GM23338 (cell line): ENCODE results near the gene PRKD1. TPM values are rescaled to one million over a fixed set of nuclear protein-coding genes. Genes with fewer than 3 reads are reported as not detected.

Experiments used
- ATAC-seq: fragments of 200-7000 bp; cut with Tn5 transposase; 3 replicates; pipeline ENCODE4 v1.9.1; 2020
- DNase-seq: peaks from one replicate; pipeline ENCODE4 v3.0.0-alpha.2; 2015; ENCODE audit warnings: low spot score
- H2AFZ ChIP-seq: fragments of 200-600 bp; sonication (generic); 2 replicates; pipeline ENCODE4 v1.8.0; 2016; ENCODE audit warnings: antibody characterized with exemption, mild to moderate bottlenecking, moderate library complexity
- H3F3A ChIP-seq: fragments of 200-600 bp; sonication (generic); replicated peaks from 2 replicates; pipeline ENCODE4 v1.8.0; 2017; ENCODE audit warnings: antibody characterized with exemption, mixed run types, low read depth
- H3K27ac ChIP-seq: fragments of 200-600 bp; sonication (generic); 2 replicates; pipeline ENCODE4 v1.6.1; 2016; ENCODE audit warnings: low read depth
- H3K27me3 ChIP-seq: fragments of 200-600 bp; sonication (generic); 2 replicates; pipeline ENCODE4 v1.8.0; 2016; ENCODE audit warnings: mild to moderate bottlenecking, mixed run types, moderate library complexity; ENCODE audit not compliant: insufficient read depth
- H3K36me3 ChIP-seq: fragments of 200-600 bp; sonication (generic); 2 replicates; pipeline ENCODE4 v1.8.0; 2016; ENCODE audit warnings: mild to moderate bottlenecking; ENCODE audit not compliant: insufficient read depth
- H3K4me1 ChIP-seq: fragments of 200-600 bp; sonication (generic); 2 replicates; pipeline ENCODE4 v1.8.0; 2016; ENCODE audit warnings: mild to moderate bottlenecking, moderate library complexity; ENCODE audit not compliant: insufficient read depth
- H3K4me2 ChIP-seq: fragments of 200-600 bp; sonication (generic); 2 replicates; pipeline ENCODE4 v1.7.1; 2017; ENCODE audit warnings: mixed run types
- H3K4me3 ChIP-seq: fragments of 200-600 bp; sonication (generic); 2 replicates; pipeline ENCODE4 v1.6.1; 2016; ENCODE audit warnings: mixed run types
- H3K79me2 ChIP-seq: fragments of 200-600 bp; sonication (generic); replicated peaks from 2 replicates; pipeline ENCODE4 v1.8.0; 2017; ENCODE audit warnings: mild to moderate bottlenecking; ENCODE audit not compliant: insufficient read depth
- H3K9me2 ChIP-seq: fragments of 200-600 bp; sonication (generic); 2 replicates; pipeline ENCODE4 v1.8.0; 2017; ENCODE audit not compliant: insufficient read depth
- H4K20me1 ChIP-seq: fragments of 200-600 bp; sonication (generic); replicated peaks from 2 replicates; pipeline ENCODE4 v1.8.0; 2017; ENCODE audit warnings: mild to moderate bottlenecking; ENCODE audit not compliant: insufficient read depth
- H3K27ac Mint-ChIP-seq: 2 replicates; pipeline ENCODE4 v1.8.0; 2020; ENCODE audit warnings: inconsistent platforms, mild to moderate bottlenecking, moderate library complexity, mixed read lengths
- H3K27me3 Mint-ChIP-seq: 3 replicates; pipeline ENCODE4 v1.8.0; 2022; ENCODE audit warnings: low read depth, mild to moderate bottlenecking, moderate library complexity, mixed read lengths, inconsistent platforms; ENCODE audit not compliant: insufficient read depth, poor library complexity
- H3K36me3 Mint-ChIP-seq: 3 replicates; pipeline ENCODE4 v1.8.0; 2021; ENCODE audit warnings: low read depth, mild to moderate bottlenecking, inconsistent platforms, moderate library complexity, mixed read lengths
- H3K4me1 Mint-ChIP-seq: 3 replicates; pipeline ENCODE4 v1.8.0; 2020; ENCODE audit warnings: mild to moderate bottlenecking, inconsistent platforms, mixed read lengths
- H3K4me3 Mint-ChIP-seq: 3 replicates; pipeline ENCODE4 v1.8.0; 2021; ENCODE audit warnings: moderate library complexity, mild to moderate bottlenecking, inconsistent platforms, mixed read lengths
- H3K9me3 Mint-ChIP-seq: 3 replicates; pipeline ENCODE4 v1.8.0; 2020; ENCODE audit warnings: moderate library complexity, mild to moderate bottlenecking, inconsistent platforms, mixed read lengths
- NANOG ChIP-seq: IDR thresholded peaks from 2 replicates; pipeline ENCODE4 v1.6.1; 2016; ENCODE audit warnings: antibody characterized with exemption, borderline replicate concordance
- POLR2AphosphoS5 ChIP-seq: IDR thresholded peaks from 2 replicates; pipeline ENCODE4 v1.6.1; 2016; ENCODE audit warnings: antibody characterized with exemption, low read depth
- STAT1 ChIP-seq: IDR thresholded peaks from one replicate; pipeline ENCODE4 v1.6.1; 2016; ENCODE audit warnings: antibody characterized with exemption; ENCODE audit not compliant: unreplicated experiment
- ZNF331 ChIP-seq: fragments of 250-450 bp; sonication (Bioruptor Pico); IDR thresholded peaks from 2 replicates; pipeline ENCODE4 v1.5.0; 2020; ENCODE audit warnings: low read depth, mild to moderate bottlenecking, moderate library complexity
- polyA plus RNA-seq: library from polyadenylated mRNA; unstranded; fragments of >200 nt; fragmentation: Nextera tagmentation; extraction: Ambion mirVana; gene quantifications from 2 replicates; pipeline ENCODE4 v1.2.1, GENCODE V29; 2016
- total RNA-seq: library from RNA; depleted of rRNA; stranded (reverse); fragments of >200 nt; shearing (Covaris generic); gene quantifications from 2 replicates; pipeline ENCODE4 v1.2.3, GENCODE V29; 2014
- TF ChIP-seq, protein P1 (sequence below): IDR thresholded peaks from one replicate; pipeline ENCODE4 v1.6.1; 2018; ENCODE audit warnings: antibody characterized with exemption; ENCODE audit not compliant: unreplicated experiment
- TF ChIP-seq, protein P2 (sequence below): IDR thresholded peaks from 2 replicates; pipeline ENCODE4 v1.6.1; 2016; ENCODE audit warnings: antibody characterized with exemption
- TF ChIP-seq, protein P3 (sequence below), 2 experiments: fragments of 200-600 bp in 1 of 2; sonication (generic) in 1 of 2; conservative IDR thresholded peaks; 2 replicates each; pipeline versions ENCODE4 v1.5.1 to v1.6.1; 2016 to 2017; ENCODE audit warnings: antibody characterized with exemption in 2 of 2, low read depth in 2 of 2, mild to moderate bottlenecking in 2 of 2, moderate library complexity in 1 of 2
- TF ChIP-seq, protein P4 (sequence below): fragments of 250-450 bp; sonication (Bioruptor Pico); IDR thresholded peaks from 2 replicates; pipeline ENCODE4 v1.5.0; 2020; ENCODE audit warnings: mild to moderate bottlenecking, moderate library complexity

The PRKD1 gene
- total and polyA plus RNA-seq, 2 experiments from 2014 or later = 3.1 to 9.7 TPM

DNA sequence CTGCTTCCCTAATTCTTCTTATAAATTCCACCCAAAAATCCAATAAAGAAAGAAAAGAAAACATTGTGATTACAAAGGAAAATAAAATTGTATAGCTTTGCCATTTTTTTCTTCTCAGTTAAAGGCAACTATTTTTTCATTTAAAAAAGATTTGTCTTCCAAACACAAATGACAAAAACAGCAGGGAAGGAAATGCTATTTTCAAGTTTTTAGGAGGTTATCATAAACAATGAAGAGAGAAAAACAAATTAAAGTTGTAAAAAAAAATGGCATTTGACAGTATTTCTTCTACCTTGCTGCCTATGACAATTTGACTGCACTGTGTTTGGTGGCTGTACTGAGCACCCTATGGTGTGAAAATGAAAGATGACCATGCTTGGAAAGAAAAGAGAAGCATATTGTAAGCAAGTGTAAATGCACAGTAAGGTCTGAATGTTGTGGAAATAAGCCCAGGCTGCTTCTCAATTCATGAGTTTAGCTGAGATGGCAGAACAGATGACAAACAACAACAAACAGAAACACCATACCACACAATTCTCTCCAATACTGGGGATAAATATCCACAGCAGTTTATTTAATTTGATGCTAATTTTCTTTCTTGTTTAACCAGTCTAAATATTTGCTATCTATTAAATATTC is 109.8 kb downstream of the PRKD1 start:
- Histone ChIP-seq H4K20me1 (no peaks in the 10 kb centered on the region), H3K79me2 (no peaks in the 10 kb centered on the region; the same call in 1 of the 2 replicates), H3K9me2 (no peaks in the 10 kb centered on the region), H3K27ac (no peak overlapping the region), H3K4me1 (peaks cover 31% of the 10 kb centered on the region; the same call in 1 of the 2 replicates), H3K36me3 (no peaks in the 10 kb centered on the region), H3K4me3 (no peak overlapping the region), H3K27me3 (no peaks in the 10 kb centered on the region), H3F3A (no peaks in the 10 kb centered on the region), H3K4me2 (no peak overlapping the region), H2AFZ (no peak overlapping the region)
- TF ChIP-seq, protein P1, sequence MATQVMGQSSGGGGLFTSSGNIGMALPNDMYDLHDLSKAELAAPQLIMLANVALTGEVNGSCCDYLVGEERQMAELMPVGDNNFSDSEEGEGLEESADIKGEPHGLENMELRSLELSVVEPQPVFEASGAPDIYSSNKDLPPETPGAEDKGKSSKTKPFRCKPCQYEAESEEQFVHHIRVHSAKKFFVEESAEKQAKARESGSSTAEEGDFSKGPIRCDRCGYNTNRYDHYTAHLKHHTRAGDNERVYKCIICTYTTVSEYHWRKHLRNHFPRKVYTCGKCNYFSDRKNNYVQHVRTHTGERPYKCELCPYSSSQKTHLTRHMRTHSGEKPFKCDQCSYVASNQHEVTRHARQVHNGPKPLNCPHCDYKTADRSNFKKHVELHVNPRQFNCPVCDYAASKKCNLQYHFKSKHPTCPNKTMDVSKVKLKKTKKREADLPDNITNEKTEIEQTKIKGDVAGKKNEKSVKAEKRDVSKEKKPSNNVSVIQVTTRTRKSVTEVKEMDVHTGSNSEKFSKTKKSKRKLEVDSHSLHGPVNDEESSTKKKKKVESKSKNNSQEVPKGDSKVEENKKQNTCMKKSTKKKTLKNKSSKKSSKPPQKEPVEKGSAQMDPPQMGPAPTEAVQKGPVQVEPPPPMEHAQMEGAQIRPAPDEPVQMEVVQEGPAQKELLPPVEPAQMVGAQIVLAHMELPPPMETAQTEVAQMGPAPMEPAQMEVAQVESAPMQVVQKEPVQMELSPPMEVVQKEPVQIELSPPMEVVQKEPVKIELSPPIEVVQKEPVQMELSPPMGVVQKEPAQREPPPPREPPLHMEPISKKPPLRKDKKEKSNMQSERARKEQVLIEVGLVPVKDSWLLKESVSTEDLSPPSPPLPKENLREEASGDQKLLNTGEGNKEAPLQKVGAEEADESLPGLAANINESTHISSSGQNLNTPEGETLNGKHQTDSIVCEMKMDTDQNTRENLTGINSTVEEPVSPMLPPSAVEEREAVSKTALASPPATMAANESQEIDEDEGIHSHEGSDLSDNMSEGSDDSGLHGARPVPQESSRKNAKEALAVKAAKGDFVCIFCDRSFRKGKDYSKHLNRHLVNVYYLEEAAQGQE = no peak
- no peak for TF ChIP-seq POLR2AphosphoS5
- TF ChIP-seq, protein P2, sequence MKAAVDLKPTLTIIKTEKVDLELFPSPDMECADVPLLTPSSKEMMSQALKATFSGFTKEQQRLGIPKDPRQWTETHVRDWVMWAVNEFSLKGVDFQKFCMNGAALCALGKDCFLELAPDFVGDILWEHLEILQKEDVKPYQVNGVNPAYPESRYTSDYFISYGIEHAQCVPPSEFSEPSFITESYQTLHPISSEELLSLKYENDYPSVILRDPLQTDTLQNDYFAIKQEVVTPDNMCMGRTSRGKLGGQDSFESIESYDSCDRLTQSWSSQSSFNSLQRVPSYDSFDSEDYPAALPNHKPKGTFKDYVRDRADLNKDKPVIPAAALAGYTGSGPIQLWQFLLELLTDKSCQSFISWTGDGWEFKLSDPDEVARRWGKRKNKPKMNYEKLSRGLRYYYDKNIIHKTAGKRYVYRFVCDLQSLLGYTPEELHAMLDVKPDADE = no peak
- TF ChIP-seq, protein P3, sequence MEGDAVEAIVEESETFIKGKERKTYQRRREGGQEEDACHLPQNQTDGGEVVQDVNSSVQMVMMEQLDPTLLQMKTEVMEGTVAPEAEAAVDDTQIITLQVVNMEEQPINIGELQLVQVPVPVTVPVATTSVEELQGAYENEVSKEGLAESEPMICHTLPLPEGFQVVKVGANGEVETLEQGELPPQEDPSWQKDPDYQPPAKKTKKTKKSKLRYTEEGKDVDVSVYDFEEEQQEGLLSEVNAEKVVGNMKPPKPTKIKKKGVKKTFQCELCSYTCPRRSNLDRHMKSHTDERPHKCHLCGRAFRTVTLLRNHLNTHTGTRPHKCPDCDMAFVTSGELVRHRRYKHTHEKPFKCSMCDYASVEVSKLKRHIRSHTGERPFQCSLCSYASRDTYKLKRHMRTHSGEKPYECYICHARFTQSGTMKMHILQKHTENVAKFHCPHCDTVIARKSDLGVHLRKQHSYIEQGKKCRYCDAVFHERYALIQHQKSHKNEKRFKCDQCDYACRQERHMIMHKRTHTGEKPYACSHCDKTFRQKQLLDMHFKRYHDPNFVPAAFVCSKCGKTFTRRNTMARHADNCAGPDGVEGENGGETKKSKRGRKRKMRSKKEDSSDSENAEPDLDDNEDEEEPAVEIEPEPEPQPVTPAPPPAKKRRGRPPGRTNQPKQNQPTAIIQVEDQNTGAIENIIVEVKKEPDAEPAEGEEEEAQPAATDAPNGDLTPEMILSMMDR (conservative IDR thresholded peaks at IDR 0.05; ENCODE audit: low read depth in 2 of 2) = no peak
- TF ChIP-seq NANOG = no peak
- no peak for TF ChIP-seq ZNF331 (CRISPR knock-in tag)
- Mint-ChIP-seq H3K9me3 (no peaks in the 10 kb centered on the region), H3K36me3 (no peaks in the 10 kb centered on the region), H3K27me3 (no peaks in the 10 kb centered on the region), H3K4me3 (no peak overlapping the region), H3K4me1 (peaks cover 33% of the 10 kb centered on the region), H3K27ac (no peak overlapping the region; the same call in 1 of the 2 replicates)
- ATAC-seq = no peak
- DNase-seq = no peak

DNA sequence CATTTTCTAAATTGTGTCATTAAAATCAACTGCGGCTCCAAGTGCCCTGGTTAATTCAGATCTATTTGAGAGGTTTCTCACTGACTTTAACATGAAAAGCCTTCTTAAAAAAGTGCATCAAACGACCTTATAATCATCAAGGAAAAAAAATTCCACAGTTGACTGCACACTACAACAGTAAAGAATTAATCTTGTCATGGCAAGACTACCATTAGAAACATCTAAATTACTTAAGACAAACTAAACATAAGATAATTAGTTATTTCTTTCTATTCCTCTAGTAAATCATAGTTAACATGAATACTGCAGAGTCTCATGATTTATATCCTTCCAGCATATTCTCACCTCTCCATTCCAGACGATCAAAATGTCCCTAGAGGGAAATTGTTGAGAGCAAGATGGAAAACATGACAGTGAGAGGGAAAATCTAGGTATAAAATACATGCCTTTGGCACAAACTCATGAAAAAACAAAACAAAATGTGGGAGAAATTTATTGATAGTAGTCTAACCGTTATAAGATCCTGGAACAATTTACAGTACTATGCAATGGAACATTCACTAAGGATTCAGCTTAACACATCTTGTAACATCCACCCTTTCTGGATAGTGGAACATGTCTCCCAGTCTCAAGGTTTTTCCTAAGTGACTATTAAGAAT is 112.5 kb downstream of the PRKD1 start:
- H3K27me3 ChIP-seq = no peaks in the 10 kb centered on the region
- H2AFZ ChIP-seq = no peak overlapping the region
- ATAC-seq (no peak), DNase-seq (no peak)
- no peak overlapping the region for H3K27ac ChIP-seq
- Mint-ChIP-seq H3K36me3 (peaks cover 3% of the 10 kb centered on the region; the same call in 1 of the 3 replicates), H3K4me1 (peaks cover 25% of the 10 kb centered on the region), H3K4me3 (no peak overlapping the region), H3K27ac (no peak overlapping the region), H3K9me3 (no peaks in the 10 kb centered on the region), H3K27me3 (no peaks in the 10 kb centered on the region)
- no peak overlapping the region for H3K4me2 ChIP-seq
- H3K36me3 ChIP-seq = no peaks in the 10 kb centered on the region
- H4K20me1 ChIP-seq = no peaks in the 10 kb centered on the region
- no peaks in the 10 kb centered on the region for H3K9me2 ChIP-seq
- no peaks in the 10 kb centered on the region for H3F3A ChIP-seq
- H3K79me2 ChIP-seq = no peaks in the 10 kb centered on the region
- H3K4me3 ChIP-seq = no peak overlapping the region
- H3K4me1 ChIP-seq = peaks cover 33% of the 10 kb centered on the region
- no peak for TF ChIP-seq STAT1
- TF ChIP-seq, protein P4, sequence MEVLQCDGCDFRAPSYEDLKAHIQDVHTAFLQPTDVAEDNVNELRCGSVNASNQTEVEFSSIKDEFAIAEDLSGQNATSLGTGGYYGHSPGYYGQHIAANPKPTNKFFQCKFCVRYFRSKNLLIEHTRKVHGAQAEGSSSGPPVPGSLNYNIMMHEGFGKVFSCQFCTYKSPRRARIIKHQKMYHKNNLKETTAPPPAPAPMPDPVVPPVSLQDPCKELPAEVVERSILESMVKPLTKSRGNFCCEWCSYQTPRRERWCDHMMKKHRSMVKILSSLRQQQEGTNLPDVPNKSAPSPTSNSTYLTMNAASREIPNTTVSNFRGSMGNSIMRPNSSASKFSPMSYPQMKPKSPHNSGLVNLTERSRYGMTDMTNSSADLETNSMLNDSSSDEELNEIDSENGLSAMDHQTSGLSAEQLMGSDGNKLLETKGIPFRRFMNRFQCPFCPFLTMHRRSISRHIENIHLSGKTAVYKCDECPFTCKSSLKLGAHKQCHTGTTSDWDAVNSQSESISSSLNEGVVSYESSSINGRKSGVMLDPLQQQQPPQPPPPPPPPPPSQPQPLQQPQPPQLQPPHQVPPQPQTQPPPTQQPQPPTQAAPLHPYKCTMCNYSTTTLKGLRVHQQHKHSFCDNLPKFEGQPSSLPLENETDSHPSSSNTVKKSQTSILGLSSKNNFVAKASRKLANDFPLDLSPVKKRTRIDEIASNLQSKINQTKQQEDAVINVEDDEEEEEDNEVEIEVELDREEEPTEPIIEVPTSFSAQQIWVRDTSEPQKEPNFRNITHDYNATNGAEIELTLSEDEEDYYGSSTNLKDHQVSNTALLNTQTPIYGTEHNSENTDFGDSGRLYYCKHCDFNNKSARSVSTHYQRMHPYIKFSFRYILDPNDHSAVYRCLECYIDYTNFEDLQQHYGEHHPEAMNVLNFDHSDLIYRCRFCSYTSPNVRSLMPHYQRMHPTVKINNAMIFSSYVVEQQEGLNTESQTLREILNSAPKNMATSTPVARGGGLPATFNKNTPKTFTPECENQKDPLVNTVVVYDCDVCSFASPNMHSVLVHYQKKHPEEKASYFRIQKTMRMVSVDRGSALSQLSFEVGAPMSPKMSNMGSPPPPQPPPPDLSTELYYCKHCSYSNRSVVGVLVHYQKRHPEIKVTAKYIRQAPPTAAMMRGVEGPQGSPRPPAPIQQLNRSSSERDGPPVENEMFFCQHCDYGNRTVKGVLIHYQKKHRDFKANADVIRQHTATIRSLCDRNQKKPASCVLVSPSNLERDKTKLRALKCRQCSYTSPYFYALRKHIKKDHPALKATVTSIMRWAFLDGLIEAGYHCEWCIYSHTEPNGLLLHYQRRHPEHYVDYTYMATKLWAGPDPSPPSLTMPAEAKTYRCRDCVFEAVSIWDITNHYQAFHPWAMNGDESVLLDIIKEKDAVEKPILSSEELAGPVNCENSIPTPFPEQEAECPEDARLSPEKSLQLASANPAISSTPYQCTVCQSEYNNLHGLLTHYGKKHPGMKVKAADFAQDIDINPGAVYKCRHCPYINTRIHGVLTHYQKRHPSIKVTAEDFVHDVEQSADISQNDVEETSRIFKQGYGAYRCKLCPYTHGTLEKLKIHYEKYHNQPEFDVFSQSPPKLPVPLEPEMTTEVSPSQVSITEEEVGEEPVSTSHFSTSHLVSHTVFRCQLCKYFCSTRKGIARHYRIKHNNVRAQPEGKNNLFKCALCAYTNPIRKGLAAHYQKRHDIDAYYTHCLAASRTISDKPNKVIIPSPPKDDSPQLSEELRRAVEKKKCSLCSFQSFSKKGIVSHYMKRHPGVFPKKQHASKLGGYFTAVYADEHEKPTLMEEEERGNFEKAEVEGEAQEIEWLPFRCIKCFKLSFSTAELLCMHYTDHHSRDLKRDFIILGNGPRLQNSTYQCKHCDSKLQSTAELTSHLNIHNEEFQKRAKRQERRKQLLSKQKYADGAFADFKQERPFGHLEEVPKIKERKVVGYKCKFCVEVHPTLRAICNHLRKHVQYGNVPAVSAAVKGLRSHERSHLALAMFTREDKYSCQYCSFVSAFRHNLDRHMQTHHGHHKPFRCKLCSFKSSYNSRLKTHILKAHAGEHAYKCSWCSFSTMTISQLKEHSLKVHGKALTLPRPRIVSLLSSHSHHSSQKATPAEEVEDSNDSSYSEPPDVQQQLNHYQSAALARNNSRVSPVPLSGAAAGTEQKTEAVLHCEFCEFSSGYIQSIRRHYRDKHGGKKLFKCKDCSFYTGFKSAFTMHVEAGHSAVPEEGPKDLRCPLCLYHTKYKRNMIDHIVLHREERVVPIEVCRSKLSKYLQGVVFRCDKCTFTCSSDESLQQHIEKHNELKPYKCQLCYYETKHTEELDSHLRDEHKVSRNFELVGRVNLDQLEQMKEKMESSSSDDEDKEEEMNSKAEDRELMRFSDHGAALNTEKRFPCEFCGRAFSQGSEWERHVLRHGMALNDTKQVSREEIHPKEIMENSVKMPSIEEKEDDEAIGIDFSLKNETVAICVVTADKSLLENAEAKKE (CRISPR knock-in tag) = no peak
- no peak for TF ChIP-seq NANOG
